A673 (cell line): Measurements from ENCODE around the gene MST1R.

ENCODE experiments used
- EZH2 ChIP-seq: fragments of 200-600 bp; sonication (generic); IDR thresholded peaks from 2 replicates; pipeline ENCODE4 v1.6.1; 2017; ENCODE audit warnings: borderline replicate concordance, low read depth, mild to moderate bottlenecking, mixed read lengths, antibody characterized with exemption, low read length; ENCODE audit not compliant: poor library complexity, severe bottlenecking
- TF ChIP-seq, protein P1 (sequence below): fragments of 300-800, 200-600 bp; sonication (generic); conservative IDR thresholded peaks from 2 replicates; pipeline ENCODE4 v1.5.1; 2017; ENCODE audit warnings: low read depth, mild to moderate bottlenecking, antibody characterized with exemption, low read length, moderate library complexity, mixed read lengths

- TF ChIP-seq, protein P1, sequence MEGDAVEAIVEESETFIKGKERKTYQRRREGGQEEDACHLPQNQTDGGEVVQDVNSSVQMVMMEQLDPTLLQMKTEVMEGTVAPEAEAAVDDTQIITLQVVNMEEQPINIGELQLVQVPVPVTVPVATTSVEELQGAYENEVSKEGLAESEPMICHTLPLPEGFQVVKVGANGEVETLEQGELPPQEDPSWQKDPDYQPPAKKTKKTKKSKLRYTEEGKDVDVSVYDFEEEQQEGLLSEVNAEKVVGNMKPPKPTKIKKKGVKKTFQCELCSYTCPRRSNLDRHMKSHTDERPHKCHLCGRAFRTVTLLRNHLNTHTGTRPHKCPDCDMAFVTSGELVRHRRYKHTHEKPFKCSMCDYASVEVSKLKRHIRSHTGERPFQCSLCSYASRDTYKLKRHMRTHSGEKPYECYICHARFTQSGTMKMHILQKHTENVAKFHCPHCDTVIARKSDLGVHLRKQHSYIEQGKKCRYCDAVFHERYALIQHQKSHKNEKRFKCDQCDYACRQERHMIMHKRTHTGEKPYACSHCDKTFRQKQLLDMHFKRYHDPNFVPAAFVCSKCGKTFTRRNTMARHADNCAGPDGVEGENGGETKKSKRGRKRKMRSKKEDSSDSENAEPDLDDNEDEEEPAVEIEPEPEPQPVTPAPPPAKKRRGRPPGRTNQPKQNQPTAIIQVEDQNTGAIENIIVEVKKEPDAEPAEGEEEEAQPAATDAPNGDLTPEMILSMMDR: no peak
- TF ChIP-seq EZH2: no peak
Observed at GRCh38 chr3:49841806-49842205, 61.9 kb downstream of the MST1R start.
